Measurements from ENCODE around the gene DSCAM.

The DSCAM gene

DNA sequence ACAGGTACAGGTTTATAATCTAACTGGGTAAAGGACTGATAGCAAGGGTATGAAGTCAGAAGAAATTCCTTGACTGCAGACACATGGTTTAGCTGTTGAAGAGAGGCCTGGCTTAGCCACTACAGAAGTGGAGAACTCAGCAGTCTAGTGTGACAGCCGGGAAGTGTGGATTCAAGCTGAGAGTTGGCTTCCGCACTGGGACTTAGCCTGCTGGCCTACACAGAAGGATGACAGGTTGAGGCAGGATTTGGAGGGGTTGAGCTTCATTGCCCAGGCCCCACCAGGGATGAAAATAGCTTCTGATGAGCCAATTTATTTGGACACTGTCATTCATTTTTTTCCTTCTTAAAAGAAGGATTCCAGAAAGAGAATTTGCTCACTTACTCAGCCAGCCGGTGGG lies 695.3 kb downstream of the DSCAM start:
- DNase-seq = no peak

DNA sequence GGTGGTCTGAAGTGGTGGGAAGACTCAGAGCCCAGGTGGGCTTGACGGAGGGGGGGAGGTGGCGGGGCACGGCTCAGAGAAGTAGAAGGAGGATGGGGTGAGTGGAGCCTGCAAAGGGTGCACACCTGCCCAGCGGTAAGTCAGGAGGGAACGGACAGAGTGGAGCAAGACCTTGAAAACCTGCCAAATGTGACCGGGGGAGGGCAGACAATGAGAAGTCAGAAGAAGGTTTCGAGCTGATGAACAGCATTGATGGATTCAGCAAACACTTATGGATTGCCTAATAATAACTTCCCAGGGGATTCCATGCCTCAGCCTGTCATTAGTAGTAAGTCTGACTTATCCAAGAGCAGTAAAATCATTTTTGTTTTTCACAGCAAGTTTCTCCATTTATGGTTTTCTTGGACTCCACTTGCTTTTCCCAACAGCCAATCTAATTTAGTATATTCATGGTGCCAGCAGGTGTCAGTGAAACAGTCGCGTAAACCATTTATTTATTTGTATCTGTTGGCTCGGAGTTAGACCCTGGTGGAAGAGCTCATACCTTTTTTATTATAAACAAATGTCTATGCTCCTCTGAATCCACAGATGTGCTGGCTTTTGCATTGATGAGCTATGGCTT lies 700.6 kb downstream of the DSCAM start:
- DNase-seq = peak; percentile 80

DNA sequence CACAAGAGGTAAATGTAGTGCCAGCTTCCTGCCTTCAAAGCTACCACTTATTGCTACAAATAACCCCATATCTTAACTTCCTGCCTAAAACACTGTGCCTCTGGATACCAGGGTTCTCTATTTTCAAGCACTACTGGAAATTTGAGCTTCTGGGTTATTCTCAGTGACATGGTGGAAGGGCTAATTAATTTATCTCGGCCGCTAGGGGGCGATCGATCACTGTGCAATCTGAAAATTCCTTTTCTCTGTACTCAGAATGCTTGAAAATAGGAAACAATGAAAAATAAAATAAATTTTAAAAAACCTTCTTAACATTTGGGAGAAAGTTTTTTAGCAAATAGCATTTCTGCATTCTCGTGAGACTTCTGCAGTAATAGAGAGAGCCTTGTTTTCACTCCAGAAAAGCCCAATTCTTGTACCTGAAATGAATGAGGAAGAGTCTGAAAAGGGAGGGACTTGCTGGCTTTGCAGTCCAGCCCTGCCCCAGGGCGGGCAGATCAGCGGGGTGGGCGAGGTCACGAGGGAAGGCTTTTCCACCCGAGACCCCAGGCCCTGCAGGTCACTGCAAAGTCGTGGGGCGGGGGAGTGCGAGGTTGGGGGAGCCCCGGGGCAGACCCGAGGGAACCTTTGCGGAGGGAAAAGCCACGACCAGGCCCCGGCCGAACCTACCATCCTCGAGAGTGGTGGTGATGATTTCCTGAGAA lies 703.0 kb downstream of the DSCAM start:
- peak; percentile 37 for DNase-seq

DNA sequence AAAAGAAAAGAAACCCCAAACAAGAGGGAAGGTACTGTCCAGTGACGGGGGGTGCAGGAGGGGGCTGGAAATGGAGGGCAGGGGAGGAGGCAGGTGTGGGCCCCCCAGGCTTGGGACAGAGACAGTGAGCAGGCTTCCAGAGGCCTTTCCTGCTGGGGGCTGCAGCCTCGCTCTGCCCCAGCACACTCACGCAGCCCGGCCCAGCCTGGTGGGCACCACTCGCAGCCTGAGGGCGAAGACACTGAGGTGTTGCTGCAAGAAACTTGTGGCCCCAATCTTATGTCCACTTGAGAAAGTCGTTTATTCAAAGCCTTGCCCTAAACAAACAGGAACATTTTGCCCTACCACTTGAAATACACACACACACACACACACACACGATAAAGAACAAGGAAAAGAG lies 705.3 kb downstream of the DSCAM start:
- DNase-seq = no peak

DNA sequence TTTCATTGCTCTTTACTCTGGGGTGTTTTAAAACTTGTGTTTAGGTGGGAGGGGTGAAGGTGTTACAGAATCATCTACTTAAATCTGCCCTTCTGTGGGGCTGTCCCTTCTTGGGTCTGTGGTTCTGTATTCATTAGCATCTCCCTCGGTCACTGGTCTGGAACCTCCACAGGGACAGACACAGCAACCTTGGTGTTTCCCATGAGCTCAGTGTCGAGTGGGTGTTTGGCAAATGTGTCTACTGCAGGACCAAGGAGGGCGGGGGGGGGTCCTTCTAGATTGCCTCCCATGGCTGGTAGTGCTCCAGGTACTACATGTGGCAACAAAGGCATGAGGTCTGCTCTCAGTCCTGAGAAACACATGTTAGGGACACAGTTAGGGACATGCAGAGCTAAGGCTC lies 706.3 kb downstream of the DSCAM start:
- DNase-seq = no peak

DNA sequence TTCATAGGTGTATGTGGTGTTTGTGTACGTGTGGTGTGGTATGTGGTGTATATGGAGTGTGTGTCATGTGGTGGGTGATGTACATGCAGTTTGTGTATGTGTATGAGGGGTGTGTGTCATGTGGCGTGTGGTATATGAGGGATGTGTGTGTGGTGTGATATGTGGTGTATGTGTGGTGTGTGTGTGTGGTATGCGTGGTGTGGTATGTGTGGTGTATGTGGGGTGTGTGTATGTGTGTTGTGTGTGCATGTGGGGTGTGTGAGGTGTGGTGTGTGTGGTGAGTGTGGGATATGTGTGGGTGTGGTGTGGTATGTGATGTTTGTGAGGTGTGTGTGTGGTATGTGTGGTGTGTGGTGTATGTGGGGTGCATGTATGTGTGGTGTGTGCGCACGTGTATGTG lies 707.3 kb downstream of the DSCAM start:
- no peak for DNase-seq

DNA sequence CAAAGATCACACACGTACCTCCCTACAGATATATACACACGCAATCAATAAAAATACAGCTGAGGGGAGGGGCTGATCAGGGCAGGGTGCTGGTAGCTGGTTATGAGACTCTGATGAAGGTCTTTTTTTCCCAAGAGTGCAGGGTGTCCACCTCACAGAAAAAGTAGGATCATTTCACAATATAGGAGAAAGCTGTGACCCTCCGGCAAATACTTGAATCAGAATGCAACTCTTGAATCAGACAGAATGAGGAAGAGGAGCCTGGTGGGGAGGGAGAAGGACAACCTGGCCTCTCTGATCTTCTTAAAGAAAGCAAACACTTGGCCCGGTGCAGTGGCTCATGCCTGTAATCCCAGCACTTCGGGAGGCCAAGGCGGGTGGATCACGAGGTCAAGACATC lies 710.4 kb downstream of the DSCAM start:
- no peak for DNase-seq

DNA sequence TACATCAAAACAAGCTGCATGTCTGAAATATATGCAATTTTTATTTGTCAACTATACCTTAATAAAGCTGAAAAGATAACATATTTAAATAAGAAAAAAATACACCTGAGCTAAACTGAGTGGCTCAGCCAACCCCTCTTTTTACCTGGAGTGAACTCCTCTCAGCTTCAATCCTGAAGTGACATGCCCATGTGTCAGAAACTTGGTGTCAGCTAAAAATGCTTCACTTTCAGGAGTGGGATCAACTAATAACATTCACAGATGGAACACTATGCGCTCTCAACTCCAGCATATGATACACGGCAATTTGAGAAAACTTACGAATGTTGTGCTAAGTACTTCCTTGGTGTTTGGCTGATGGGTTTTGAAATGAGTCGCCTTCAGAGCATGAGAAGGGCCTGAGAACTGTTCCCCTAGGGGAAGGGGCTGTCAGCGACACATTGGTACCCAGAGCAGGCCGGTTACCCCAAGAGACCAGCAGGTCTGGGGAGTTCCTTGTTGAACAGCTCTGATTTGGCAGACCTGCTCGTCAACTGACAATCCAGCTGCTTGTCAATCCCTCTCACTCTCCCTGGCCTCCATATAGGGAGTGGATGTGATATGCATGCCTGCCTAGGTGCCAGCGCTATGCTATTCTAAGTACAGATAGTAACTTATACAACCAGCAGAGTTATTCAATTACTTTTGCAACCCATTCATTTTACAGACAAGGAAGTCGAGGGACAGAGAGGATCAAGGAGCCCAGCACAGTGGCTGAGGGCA lies 712.0 kb downstream of the DSCAM start:
- no peak for DNase-seq

DNA sequence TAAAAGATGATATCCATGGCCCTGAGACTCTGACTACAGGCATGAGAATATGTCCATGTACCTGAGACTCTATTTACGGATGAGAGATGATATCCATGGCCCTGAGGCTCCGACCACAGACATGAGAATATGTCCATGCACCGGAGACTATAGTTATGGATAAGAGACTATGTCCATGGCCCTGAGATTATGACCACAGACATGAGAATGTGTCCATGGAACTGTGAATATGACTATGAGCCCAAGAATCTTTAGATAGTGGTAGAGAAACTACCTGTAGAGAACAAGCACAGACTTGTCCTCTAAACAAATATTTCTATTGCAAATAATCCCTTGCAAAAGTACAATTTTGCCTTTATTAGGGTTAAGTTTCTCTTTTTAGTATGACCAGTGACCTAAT lies 716.5 kb downstream of the DSCAM start:
- no peak for DNase-seq

DNA sequence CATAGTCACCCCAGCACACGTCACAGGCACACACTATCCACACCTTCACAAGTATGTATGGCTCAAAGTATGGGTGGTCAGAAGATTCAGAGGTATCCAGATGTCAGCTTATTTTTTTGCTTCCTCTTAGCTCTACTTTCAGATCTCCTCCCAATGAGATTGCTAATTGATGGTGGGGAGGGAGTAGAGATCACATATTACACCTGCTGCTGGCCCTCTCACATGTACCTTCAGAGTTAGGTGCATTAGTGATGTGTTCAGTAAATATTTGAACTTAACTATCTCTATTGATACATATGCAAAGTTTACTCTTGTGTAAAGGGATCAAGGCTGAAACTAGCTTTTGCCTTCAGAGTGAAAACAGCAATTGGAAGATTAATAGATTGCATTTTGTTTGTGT lies 717.1 kb downstream of the DSCAM start:
- DNase-seq = no peak

DNA sequence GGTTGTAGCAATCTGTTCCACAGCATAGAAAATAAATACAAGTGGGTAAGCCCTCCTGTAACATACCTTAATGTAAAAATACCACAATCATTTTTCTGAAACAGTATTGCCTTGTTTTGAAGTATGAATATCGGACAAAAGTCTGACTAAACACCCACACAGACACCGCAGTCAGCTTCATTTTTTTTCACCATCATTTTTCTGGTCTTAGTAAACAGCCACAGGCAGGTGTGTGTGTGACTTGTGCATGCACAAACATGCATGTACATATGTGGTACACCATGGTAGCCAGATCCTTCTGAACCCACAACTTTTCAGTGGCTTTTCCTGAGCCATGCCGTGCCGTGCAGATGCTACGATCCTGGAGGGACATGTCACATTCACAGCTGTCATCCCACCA lies 718.1 kb downstream of the DSCAM start:
- DNase-seq = no peak

DNA sequence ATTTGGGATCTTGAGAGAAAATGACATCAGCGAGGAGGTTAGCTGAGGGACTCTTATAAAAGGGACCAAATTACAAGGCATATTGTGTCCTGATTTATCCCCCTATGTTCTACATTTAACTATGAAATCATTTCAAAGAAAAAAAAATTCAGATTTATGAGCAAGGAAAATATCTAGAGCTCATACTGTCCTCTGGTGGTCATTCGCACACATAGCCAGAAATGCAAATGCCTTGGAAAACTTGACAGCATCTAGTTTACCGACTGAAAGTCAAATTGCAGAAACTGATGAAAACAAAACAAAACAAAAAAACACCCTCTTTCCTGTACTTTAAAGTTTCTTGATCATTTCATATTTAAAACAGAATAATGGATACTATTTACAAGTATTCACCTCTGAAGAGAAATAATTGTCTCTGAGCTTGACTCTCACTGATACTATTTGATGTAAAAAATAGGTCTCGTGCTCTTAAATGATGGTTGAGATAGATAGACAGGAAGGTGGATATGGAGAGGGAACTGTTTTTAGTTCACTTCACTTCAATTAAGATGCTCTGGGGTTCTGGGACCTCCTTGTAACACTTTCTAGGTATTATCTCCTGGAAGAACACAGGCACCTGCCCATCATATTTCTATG lies 725.9 kb downstream of the DSCAM start:
- DNase-seq = peak; percentile 59

DNA sequence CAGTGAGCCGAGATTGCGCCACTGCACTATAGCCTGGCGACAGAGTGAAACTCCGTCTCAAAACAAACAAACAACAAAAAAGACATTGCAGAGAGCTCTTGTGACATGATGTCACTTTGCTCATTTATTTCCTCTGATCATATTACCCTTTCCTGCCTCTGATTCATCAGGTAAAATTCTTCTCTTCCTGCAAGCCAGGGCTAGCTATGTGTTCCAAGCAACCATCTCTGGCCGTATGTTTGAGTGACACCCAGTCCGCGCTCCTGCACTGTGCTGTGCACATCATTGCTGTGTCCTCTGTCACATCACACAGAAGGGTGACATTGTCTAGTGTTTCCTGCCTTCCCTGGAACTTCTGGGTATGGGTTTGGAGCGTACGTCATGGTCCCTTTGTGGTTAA lies 728.4 kb downstream of the DSCAM start:
- no peak for DNase-seq

DNA sequence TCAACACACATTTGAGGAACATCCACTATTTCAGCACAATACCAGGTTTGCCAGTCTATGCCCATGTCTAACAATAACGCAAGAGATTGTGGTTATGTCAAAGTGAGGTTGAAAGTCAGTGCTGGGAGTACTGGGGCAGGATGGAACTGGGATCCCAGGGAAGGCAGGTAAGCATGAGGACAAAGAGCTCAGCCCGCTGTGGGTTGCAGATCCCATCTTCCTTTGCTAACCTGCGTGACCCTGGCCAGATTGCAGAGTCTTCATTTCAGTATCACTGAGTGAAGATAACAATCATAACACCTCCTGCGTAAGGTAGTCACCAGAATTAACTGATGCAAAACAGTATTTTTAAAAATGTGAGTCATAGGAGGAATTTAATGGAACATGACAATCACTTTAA lies 729.7 kb downstream of the DSCAM start:
- no peak for DNase-seq

DNA sequence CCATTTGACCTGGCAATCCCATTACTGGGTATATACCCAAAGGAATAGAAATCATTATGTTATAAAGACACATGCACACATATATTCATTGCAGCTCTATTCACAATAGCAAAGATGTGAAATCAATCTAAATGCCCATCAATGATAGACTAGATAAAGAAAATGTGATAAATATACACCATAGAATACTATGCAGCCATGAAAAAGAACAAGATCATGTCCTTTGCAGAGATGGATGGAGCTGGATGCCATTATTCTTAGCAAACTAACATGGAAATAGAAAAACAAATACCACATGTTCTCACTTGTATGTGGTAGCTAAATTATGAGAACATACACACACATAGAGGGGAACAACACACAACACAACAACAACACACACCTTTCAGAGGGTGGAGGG lies 731.2 kb downstream of the DSCAM start:
- no peak for DNase-seq

DNA sequence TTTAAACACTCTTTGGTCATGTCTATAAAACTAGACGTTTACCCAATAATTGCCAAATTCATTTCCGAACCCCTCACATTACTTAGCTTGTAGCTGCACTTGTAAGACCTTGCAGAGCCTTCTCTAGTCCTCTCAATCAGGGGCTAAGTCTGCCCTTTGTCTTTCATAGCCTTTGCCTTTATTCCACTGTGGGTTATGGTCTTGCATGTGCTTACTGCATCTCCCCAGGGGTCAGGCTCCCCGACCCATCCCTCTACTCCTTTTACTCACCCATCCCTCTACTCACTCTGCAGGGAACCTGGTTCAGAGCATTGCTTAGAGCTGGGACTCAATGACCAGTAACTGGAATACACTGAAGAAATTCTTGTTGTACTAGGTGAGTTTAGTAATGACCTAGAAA lies 744.3 kb downstream of the DSCAM start:
- DNase-seq = no peak

DNA sequence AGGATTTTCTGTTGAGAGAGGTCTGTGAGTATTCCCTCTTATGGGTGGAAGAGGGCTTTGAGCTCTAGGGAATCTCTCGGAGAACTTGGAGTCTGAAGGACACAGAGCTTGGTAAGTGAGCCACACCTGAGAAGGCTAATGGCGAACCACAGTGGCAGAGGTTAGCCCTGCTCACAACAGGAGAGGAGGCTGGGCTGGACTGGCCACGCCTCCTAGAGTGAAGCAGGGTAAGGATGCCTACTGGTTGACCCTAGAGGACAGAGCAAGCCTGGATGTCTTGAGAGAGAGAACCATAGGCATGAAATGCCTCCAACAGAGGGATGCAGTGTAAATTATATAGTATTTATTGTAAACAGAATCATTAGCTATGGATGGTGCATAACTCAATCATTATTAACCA lies 747.1 kb downstream of the DSCAM start:
- no peak for DNase-seq

DNA sequence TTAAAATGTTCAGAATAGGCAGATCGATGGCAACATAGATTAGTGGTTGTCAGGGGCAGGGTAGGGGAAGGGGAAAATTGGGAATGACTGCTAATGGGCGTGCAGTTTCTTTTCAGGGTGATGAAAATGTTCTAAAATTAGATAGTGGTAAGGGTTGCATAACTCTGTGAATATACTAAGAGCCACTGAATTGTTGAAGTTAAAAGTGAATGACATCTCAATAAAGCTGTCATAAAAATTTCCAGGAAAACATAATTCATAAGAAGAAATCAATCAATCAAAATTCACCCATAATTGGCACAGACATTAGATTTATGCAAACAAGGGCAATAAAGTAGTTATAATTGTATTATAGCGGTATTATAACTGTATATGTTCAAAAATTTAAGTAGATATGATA lies 751.5 kb downstream of the DSCAM start:
- no peak for DNase-seq

DNA sequence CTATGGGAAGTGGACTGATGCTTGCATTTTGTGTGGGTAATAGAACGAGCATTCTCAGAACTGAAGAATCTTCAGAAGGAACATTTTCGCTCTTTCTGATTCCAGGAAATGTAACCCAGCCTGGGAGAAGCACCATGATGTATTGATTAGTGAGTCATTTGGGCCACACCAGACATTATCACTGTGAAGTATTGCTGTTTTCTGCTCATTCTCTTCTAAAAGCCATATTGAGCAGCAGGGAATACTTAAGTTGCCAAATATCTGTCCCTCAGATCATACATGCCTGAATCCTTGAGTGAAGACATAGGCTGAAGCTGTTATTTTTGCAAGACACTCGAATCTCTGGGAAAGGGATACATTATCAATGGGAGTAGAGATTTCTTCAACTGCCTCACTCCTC lies 766.6 kb downstream of the DSCAM start:
- DNase-seq = no peak

DNA sequence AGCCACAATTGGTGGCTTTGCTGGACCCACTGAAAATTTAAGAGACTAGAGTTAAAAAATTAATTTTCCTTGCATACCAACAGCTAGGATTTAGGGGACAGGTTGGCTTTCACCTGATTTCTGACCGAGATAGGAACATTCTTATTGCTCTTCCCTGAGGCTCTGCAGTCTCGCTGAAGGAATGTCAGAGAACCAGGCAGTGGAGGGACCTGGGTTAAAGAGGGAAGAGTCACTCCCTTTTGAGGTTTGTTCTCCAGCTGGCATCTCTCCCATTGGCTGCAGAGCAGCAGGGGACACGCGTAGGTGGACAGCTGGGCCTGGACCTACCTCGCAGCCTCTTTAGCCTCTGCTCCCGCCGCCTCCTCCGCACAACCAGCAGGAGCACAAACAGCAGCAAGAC lies 772.2 kb downstream of the DSCAM start:
- DNase-seq = no peak

DNA sequence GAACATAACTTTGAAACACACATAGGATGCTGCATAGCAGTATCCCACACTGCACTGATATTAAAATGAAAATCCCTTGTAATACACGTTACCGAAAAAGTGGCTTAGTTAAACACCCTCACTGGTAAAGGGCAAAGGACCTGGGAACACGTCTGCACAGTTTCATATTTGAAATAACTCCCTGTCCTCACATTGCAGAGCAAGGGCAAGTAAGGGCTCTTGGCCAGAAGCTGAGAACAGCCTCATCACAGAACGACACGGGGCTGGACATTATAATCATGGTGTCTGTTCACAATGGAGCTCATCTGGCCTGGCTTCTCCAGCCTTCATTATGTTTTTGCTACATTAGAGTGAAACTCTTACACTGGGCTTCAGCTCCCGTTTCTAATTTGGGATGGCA lies 772.8 kb downstream of the DSCAM start:
- no peak for DNase-seq

DNA sequence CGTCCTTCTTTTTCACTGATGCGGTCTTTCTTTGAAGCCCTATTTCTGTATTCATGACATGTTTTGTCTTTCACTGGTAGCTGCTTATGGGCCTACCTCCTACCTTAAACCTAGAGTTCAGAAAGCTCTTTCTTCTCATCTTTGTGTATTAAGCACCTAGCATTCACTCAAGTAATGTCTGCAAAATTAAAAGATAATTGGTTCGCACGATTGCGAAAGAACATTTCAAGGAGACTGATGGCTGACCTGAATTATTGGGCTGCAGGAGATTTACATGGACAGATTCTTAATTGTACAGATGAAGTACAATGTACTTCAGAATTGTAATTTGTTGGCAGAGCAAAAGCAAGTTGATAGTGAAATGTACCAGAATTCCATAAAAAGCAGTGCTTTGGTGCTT lies 773.3 kb downstream of the DSCAM start:
- DNase-seq = no peak

DNA sequence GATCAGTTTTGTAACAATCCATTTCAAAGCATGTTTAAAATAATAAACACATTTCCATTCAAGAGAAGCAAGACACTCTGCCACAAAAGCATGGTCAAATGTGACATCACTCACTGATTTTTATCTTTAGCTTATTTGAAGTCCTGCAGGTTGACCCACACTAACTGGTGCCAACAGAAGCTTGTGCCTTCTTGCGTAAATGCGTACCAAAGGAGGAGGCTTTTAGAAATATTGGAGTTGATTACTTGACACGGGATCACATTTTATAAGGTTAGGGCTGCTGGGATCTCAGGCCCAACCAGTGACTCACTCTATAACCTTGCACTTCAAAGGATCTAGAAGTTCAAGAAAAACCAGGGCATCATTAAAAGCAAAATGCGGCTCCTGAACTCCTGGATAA lies 776.1 kb downstream of the DSCAM start:
- no peak for DNase-seq

DNA sequence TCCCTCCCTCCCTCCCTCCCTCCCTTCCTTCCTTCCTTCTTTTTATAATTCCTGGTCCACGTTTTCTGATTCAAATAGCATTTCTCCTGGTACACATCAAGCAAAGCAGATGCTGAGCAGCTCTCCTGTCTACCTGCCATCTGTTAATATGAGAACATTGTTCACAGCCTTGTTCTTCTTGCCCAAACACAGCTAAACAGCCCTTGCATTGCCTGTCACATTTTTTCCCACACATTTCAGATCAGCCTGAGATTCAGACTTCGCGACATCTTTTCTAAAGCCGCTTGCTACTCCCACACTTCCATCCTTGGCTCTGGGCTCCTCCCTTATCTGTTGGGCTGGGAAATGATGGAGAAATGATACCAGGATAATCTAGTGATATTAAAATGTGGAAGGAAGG lies 779.2 kb downstream of the DSCAM start:
- no peak for DNase-seq
